HG02973 (cell line): ENCODE results near the gene PCDH11Y.
"Not testable (repeated sequence)": the region's sequence is repeated elsewhere in the genome, so short reads cannot be mapped to it uniquely, and the experiment has no call there.

Experiments
- ATAC-seq: cut with Tn5 transposase; IDR thresholded peaks from one replicate; pipeline ENCODE4 v1.9.1; 2021; ENCODE audit warnings: moderate library complexity; ENCODE audit not compliant: unreplicated experiment

The PCDH11Y gene

GRCh38 chrY:5000057-5000456 lies at the start of gene PCDH11Y:
Gene PCDH11Y (plus strand): TSS chrY:5000296. CDS start chrY:5057100, 56,804 bp downstream.
- not testable (repeated sequence) for ATAC-seq

GRCh38 chrY:4967894-4968293 lies 32.2 kb upstream of the PCDH11Y start:
- ATAC-seq, result not testable (repeated sequence)

- peak; percentile 100 for ATAC-seq
Observed at GRCh38 chrY:4991743-4992400, 8.2 kb upstream of the PCDH11Y start.

- ATAC-seq, result not testable (repeated sequence)
Observed at GRCh38 chrY:4994892-4995291, 5.2 kb upstream of the PCDH11Y start.

GRCh38 chrY:5002476-5003184 lies 2.5 kb downstream of the PCDH11Y start:
- ATAC-seq, result not testable (repeated sequence)

- ATAC-seq, result not testable (repeated sequence)
Observed at GRCh38 chrY:5038972-5039523, 39.0 kb downstream of the PCDH11Y start.

GRCh38 chrY:5083017-5083416 lies 82.9 kb downstream of the PCDH11Y start:
- ATAC-seq, result not testable (repeated sequence)

- not testable (repeated sequence) for ATAC-seq
Observed at GRCh38 chrY:5182998-5183397, 182.9 kb downstream of the PCDH11Y start.

GRCh38 chrY:5215116-5215515 lies 215.0 kb downstream of the PCDH11Y start:
- not testable (repeated sequence) for ATAC-seq

GRCh38 chrY:5324931-5325330 lies 324.8 kb downstream of the PCDH11Y start:
- not testable (repeated sequence) for ATAC-seq

- not testable (repeated sequence) for ATAC-seq
Observed at GRCh38 chrY:5342220-5342619, 342.1 kb downstream of the PCDH11Y start.

GRCh38 chrY:5543705-5544104 lies 543.6 kb downstream of the PCDH11Y start:
- ATAC-seq, result not testable (repeated sequence)

- ATAC-seq, result not testable (repeated sequence)
Observed at GRCh38 chrY:5638589-5638988, 638.5 kb downstream of the PCDH11Y start.

GRCh38 chrY:5679265-5679664 lies 679.2 kb downstream of the PCDH11Y start:
- not testable (repeated sequence) for ATAC-seq

GRCh38 chrY:5708727-5709126 lies 708.6 kb downstream of the PCDH11Y start:
- ATAC-seq, result not testable (repeated sequence)

- not testable (repeated sequence) for ATAC-seq
Observed at GRCh38 chrY:5709788-5710381, 709.8 kb downstream of the PCDH11Y start.

GRCh38 chrY:5761403-5761802 lies 761.3 kb downstream of the PCDH11Y start:
- not testable (repeated sequence) for ATAC-seq

GRCh38 chrY:5776485-5776884 lies 776.4 kb downstream of the PCDH11Y start:
- not testable (repeated sequence) for ATAC-seq
